Measurements from ENCODE around the gene PTPRK. TPM values are rescaled to one million over a fixed set of nuclear protein-coding genes. Genes with fewer than 3 reads are reported as not detected.

PTPRK gene
- total and polyA plus RNA-seq, 2 donors (not counting 1 experiment from before 2014, with no cell fraction given) = 16.2 to 18.7 TPM

- H3K4me2 ChIP-seq (replicated peaks; ENCODE audit: low read depth, low read length, poor library complexity, severe bottlenecking) = no peak overlapping the region
- 91% methylated on average over 1 of the region's 2 CpGs for WGBS (ENCODE audit: insufficient coverage)
- H3K79me2 ChIP-seq (ENCODE audit: control insufficient read depth, insufficient read depth, low read length) = no peaks in the 10 kb centered on the region
- no peaks in the 10 kb centered on the region for H3K27me3 ChIP-seq (replicated peaks in 1 of 4; ENCODE audit: control extremely low read depth in 1 of 4, control insufficient read depth in 3 of 4, insufficient read depth in 4 of 4, low read length in 3 of 4)
- H4K20me1 ChIP-seq (ENCODE audit: control insufficient read depth, insufficient read depth, low read length, poor library complexity, severe bottlenecking) = no peaks in the 10 kb centered on the region
- Mint-ChIP-seq H3K4me3 (no peak overlapping the region), H3K4me1 (no peaks in the 10 kb centered on the region), H3K27ac (no peak overlapping the region), H3K27me3 (no peaks in the 10 kb centered on the region), H3K9me3 (ENCODE audit: insufficient read depth) (no peaks in the 10 kb centered on the region)
- no peaks in the 10 kb centered on the region for H3K4me1 ChIP-seq (ENCODE audit: control insufficient read depth in 2 of 2, insufficient read depth in 2 of 2, low read length in 2 of 2)
- DNase-seq (no peak), ATAC-seq (ENCODE audit: low read depth) (no peak)
- no peak overlapping the region for H3K4me3 ChIP-seq (ENCODE audit: control extremely low read depth in 1 of 5, extremely low read depth in 1 of 5, insufficient read depth in 1 of 5, low read depth in 2 of 5, low read length in 4 of 5)
- H3K27ac ChIP-seq (ENCODE audit: low read length in 2 of 2) = no peak overlapping the region
- H3K36me3 ChIP-seq (replicated peaks in 1 of 2; ENCODE audit: control extremely low read depth in 1 of 2, control insufficient read depth in 1 of 2, extremely low read depth in 1 of 2, insufficient read depth in 2 of 2, low read length in 1 of 2) = no peaks in the 10 kb centered on the region
- H3K9ac ChIP-seq (ENCODE audit: low read length) = no peak overlapping the region
- CTCF ChIA-PET = no interaction called here
- no peaks in the 10 kb centered on the region for H3K9me3 ChIP-seq (ENCODE audit: control extremely low read depth in 1 of 3, control insufficient read depth in 2 of 3, insufficient read depth in 1 of 3, low read length in 2 of 3)
- no peak overlapping the region for H2AFZ ChIP-seq (ENCODE audit: insufficient read depth, low read depth, low read length, poor library complexity, severe bottlenecking)
- no peak for TF ChIP-seq EZH2 (IDR thresholded peaks at IDR 0.05; ENCODE audit: borderline replicate concordance, insufficient read depth, low read depth, low read length, poor library complexity, severe bottlenecking)
- TF ChIP-seq, protein P1, sequence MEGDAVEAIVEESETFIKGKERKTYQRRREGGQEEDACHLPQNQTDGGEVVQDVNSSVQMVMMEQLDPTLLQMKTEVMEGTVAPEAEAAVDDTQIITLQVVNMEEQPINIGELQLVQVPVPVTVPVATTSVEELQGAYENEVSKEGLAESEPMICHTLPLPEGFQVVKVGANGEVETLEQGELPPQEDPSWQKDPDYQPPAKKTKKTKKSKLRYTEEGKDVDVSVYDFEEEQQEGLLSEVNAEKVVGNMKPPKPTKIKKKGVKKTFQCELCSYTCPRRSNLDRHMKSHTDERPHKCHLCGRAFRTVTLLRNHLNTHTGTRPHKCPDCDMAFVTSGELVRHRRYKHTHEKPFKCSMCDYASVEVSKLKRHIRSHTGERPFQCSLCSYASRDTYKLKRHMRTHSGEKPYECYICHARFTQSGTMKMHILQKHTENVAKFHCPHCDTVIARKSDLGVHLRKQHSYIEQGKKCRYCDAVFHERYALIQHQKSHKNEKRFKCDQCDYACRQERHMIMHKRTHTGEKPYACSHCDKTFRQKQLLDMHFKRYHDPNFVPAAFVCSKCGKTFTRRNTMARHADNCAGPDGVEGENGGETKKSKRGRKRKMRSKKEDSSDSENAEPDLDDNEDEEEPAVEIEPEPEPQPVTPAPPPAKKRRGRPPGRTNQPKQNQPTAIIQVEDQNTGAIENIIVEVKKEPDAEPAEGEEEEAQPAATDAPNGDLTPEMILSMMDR (IDR thresholded peaks at IDR 0.05) = no peak
- POLR2A ChIA-PET = no interaction called here
- intact Hi-C loops (cut with micrococcal nuclease) = no loop called here
Observed at GRCh38 chr6:128425856-128426255, 94.5 kb downstream of the PTPRK start.

GRCh38 chr6:128422871-128423270 lies 97.5 kb downstream of the PTPRK start:
- DNase-seq (no peak), ATAC-seq (ENCODE audit: low read depth) (no peak)
- Histone ChIP-seq H3K79me2 (ENCODE audit: control insufficient read depth, insufficient read depth, low read length) (no peaks in the 10 kb centered on the region), H3K36me3 (replicated peaks in 1 of 2; ENCODE audit: control extremely low read depth in 1 of 2, control insufficient read depth in 1 of 2, extremely low read depth in 1 of 2, insufficient read depth in 2 of 2, low read length in 1 of 2) (no peaks in the 10 kb centered on the region), H3K27ac (ENCODE audit: low read length in 2 of 2) (no peak overlapping the region), H3K4me1 (ENCODE audit: control insufficient read depth in 2 of 2, insufficient read depth in 2 of 2, low read length in 2 of 2) (no peaks in the 10 kb centered on the region), H4K20me1 (ENCODE audit: control insufficient read depth, insufficient read depth, low read length, poor library complexity, severe bottlenecking) (no peaks in the 10 kb centered on the region), H3K27me3 (replicated peaks in 1 of 4; ENCODE audit: control extremely low read depth in 1 of 4, control insufficient read depth in 3 of 4, insufficient read depth in 4 of 4, low read length in 3 of 4) (no peaks in the 10 kb centered on the region), H3K4me3 (ENCODE audit: control extremely low read depth in 1 of 5, extremely low read depth in 1 of 5, insufficient read depth in 1 of 5, low read depth in 2 of 5, low read length in 4 of 5) (no peak overlapping the region), H3K9me3 (ENCODE audit: control extremely low read depth in 1 of 3, control insufficient read depth in 2 of 3, insufficient read depth in 1 of 3, low read length in 2 of 3) (peaks cover 0 to 4% (median 0%) of the 10 kb centered on the region in 3 donors), H2AFZ (ENCODE audit: insufficient read depth, low read depth, low read length, poor library complexity, severe bottlenecking) (no peak overlapping the region), H3K4me2 (replicated peaks; ENCODE audit: low read depth, low read length, poor library complexity, severe bottlenecking) (no peak overlapping the region), H3K9ac (ENCODE audit: low read length) (no peak overlapping the region)
- no CpG with 5 or more reads among the region's 1 CpG for WGBS (ENCODE audit: insufficient coverage)
- H3K27me3 Mint-ChIP-seq = no peaks in the 10 kb centered on the region
- intact Hi-C loops (cut with micrococcal nuclease) = no loop called here
- no peak overlapping the region for H3K4me3 Mint-ChIP-seq
- H3K9me3 Mint-ChIP-seq (ENCODE audit: insufficient read depth) = no peaks in the 10 kb centered on the region
- TF ChIP-seq, protein P1 (IDR thresholded peaks at IDR 0.05) = no peak
- no peak for TF ChIP-seq EZH2 (IDR thresholded peaks at IDR 0.05; ENCODE audit: borderline replicate concordance, insufficient read depth, low read depth, low read length, poor library complexity, severe bottlenecking)
- ChIA-PET CTCF (interaction anchor here (0.6 kb wide), 1 partner anchor 71 kb away, joined by 3 read pairs; no protein-coding TSS in a partner anchor), POLR2A (no interaction called here)
- H3K4me1 Mint-ChIP-seq = no peaks in the 10 kb centered on the region
- H3K27ac Mint-ChIP-seq = no peak overlapping the region
